GM06990 (cell line): ENCODE data around the gene FKBP5.

Experiments used
- DNase-seq: peaks from one replicate; pipeline ENCODE4 v3.0.0-alpha.2; 2011; ENCODE audit not compliant: insufficient read length; ENCODE audit errors: extremely low read depth
- H3K27me3 ChIP-seq: replicated peaks from 2 replicates; pipeline ENCODE4 v1.6.0; 2011; ENCODE audit warnings: low read length; ENCODE audit not compliant: control insufficient read depth, insufficient read depth
- H3K36me3 ChIP-seq: 2 replicates; pipeline ENCODE4 v1.5.1; 2011; ENCODE audit warnings: low read length; ENCODE audit not compliant: control insufficient read depth, insufficient read depth
- H3K4me3 ChIP-seq: replicated peaks from 2 replicates; pipeline ENCODE4 v1.5.1; 2011; ENCODE audit warnings: low read depth, mild to moderate bottlenecking, control low read depth, low read length
- TF ChIP-seq, protein P1 (sequence below): IDR thresholded peaks from 2 replicates; pipeline ENCODE4 v1.5.1; 2011; ENCODE audit warnings: low read length, control low read depth, mild to moderate bottlenecking, inconsistent platforms; ENCODE audit not compliant: insufficient read depth, poor library complexity, severe bottlenecking

FKBP5 gene

DNA sequence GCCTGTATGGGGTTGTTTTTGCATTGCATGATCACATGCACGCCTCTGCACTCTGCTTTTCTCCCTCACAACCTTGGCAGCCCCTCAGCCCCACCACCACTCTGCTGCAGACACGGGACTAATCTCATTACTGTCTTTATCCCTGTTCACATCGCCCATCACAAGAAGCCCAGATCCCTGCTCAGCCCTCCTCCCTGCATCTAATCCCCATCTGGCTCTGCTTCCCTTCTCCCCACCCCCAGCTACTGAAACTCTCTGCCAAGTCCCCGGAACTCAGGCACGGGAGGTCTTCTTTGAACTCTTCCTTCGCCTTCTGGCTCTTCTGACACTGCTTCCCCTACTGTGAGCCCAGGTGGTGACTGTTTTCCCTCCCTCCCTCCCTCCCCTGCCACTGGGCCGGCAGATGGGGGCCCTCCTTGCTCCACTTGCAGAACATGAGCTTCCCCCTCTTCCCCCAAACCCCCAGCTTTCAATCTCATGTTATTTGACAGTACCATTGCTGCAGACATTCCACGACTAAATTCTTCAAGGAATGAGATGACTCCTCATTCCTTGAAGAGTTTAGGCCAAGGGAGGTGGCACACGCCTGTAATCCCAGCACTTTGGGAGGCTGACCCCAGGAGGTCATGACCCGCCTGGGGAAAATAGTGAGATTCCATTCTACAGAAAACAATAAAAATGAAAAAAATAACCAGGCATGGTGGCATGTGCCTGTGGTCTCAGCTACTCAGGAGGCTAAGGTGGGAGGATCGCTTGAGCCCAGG is 154.1 kb downstream of the FKBP5 start:
- DNase-seq: no peak
- Histone ChIP-seq H3K36me3 (no peaks in the 10 kb centered on the region), H3K4me3 (no peak overlapping the region), H3K27me3 (no peaks in the 10 kb centered on the region; the same call in 1 of the 2 replicates)
- TF ChIP-seq, protein P1, sequence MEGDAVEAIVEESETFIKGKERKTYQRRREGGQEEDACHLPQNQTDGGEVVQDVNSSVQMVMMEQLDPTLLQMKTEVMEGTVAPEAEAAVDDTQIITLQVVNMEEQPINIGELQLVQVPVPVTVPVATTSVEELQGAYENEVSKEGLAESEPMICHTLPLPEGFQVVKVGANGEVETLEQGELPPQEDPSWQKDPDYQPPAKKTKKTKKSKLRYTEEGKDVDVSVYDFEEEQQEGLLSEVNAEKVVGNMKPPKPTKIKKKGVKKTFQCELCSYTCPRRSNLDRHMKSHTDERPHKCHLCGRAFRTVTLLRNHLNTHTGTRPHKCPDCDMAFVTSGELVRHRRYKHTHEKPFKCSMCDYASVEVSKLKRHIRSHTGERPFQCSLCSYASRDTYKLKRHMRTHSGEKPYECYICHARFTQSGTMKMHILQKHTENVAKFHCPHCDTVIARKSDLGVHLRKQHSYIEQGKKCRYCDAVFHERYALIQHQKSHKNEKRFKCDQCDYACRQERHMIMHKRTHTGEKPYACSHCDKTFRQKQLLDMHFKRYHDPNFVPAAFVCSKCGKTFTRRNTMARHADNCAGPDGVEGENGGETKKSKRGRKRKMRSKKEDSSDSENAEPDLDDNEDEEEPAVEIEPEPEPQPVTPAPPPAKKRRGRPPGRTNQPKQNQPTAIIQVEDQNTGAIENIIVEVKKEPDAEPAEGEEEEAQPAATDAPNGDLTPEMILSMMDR: no peak

DNA sequence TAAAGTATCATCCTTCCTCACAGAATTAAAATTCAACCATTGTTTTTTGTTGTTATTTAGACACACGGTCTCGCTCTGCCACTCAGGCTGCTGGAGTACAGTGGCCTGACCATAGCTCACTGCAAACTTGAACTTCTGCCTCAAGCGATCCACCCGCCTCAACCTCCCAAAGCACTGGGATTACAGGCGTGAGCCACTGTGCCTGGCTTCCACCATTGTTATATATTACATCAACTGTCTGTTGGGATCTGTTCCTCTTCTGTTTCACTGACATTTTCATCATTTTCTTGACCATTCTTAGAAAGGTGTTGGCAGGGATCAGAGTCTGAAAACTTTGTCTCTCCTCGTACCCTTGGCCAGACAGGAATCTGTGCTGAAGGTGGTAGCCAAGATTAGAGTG is 154.7 kb downstream of the FKBP5 start:
- no peak overlapping the region for H3K4me3 ChIP-seq
- no peak for DNase-seq
- no peaks in the 10 kb centered on the region; the same call in 1 of the 2 replicates for H3K27me3 ChIP-seq
- H3K36me3 ChIP-seq: no peaks in the 10 kb centered on the region
- TF ChIP-seq, protein P1: no peak

DNA sequence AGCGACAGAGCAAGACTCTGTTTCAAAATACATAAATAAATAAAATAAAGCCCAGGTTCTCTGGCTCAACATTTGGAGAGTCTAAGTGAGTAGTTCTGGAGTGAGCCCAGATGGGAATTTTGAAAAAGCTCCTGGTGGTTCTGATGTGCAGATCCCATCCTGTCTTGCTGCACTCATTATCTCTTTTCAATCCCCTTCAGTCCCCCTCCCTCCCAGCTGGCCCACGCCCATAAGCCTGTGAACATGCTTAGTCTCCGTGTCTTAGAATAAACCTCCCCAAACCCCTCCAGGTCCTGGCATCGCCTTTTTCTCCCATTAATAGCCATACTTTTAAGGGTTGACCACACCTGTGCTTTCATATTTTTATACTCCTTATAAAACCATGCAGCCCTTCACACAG is 156.6 kb downstream of the FKBP5 start:
- H3K27me3 ChIP-seq: no peaks in the 10 kb centered on the region; the same call in 1 of the 2 replicates
- TF ChIP-seq, protein P1: no peak
- no peak for DNase-seq
- no peak overlapping the region for H3K4me3 ChIP-seq
- no peaks in the 10 kb centered on the region for H3K36me3 ChIP-seq

DNA sequence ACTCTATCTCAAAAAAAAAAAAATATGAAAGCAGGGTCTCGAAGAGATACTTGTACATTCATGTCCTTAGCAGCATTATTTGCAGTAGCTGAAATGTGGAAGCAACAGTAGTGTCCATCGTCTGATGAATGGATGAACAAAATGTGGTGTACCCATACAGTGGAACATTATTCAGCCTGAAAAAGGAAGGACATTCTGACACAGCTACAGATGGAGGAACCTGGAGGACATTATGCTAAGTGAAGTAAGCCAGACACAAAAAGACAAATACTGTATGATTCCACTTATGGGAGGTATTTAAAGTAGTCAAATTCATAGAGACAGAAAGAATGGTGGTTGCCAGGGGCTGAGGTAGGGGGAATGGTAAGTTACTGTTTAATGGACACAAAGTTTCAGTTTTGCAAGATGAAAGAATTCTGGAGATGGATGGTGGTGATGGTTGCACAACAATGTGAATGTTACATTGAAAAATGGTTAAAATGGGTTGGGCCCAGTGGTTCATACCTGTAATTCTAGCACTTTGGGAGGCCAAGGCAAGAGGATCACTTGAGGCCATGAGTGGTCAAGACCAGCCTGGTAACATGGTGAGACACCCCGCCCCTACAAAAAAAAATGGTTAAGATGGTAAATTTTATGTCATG is 164.2 kb downstream of the FKBP5 start:
- Histone ChIP-seq H3K4me3 (no peak overlapping the region), H3K36me3 (no peaks in the 10 kb centered on the region), H3K27me3 (no peaks in the 10 kb centered on the region)
- DNase-seq: no peak
- TF ChIP-seq, protein P1: no peak
